ENCODE measurements around the gene RPL7A.

DNA sequence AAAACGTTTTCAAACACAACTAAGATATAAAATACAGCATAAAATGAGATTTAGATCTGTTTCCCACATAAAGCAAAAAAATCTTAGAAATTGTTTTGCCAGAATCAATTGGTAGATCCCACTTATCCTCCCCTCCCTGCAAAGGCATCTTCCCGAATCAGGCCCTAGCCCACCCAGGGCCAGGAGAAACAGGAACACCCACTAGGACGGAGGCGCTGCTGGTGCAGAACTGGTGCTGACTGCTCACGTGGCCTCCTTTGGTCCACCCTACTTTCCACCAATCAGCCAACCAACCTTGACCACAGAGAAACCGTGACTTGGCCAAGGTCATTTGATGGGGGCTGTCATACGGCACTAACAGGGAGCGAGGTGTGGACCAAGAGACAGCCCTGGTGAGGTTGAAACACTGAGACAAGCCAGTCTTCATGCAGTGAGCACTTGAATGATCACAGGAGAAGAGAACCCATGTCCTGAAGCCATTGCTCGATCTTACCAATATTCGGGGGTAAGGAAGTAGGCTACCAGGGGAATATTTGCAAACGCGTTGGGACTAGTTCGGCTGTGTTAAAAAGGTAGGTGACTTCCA is 13.6 kb downstream of the RPL7A start:
- TF ChIP-seq BHLHE40 (IDR thresholded peaks at IDR 0.05; ENCODE audit: borderline replicate concordance), result no peak
- TF ChIP-seq, protein P1, sequence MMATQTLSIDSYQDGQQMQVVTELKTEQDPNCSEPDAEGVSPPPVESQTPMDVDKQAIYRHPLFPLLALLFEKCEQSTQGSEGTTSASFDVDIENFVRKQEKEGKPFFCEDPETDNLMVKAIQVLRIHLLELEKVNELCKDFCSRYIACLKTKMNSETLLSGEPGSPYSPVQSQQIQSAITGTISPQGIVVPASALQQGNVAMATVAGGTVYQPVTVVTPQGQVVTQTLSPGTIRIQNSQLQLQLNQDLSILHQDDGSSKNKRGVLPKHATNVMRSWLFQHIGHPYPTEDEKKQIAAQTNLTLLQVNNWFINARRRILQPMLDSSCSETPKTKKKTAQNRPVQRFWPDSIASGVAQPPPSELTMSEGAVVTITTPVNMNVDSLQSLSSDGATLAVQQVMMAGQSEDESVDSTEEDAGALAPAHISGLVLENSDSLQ (IDR thresholded peaks at IDR 0.05), result no peak
- TF ChIP-seq ELF4 (IDR thresholded peaks at IDR 0.05), result no peak
- TF ChIP-seq L3MBTL2 (conservative IDR thresholded peaks at IDR 0.05), result no peak
- TF ChIP-seq ARNT (IDR thresholded peaks at IDR 0.05), result no peak
- TF ChIP-seq TARDBP (IDR thresholded peaks at IDR 0.05), result no peak
- no peak for TF ChIP-seq SP1 (IDR thresholded peaks at IDR 0.05)
- no peak for TF ChIP-seq ZNF384 (IDR thresholded peaks at IDR 0.05)
- TF ChIP-seq HDGF (IDR thresholded peaks at IDR 0.05; ENCODE audit: borderline replicate concordance), result no peak
- no peak for TF ChIP-seq FOXM1 (IDR thresholded peaks at IDR 0.05; ENCODE audit: borderline replicate concordance)
- no peak for TF ChIP-seq FOXA1 (IDR thresholded peaks at IDR 0.05)
- TF ChIP-seq NFRKB (IDR thresholded peaks at IDR 0.05), result no peak
- TF ChIP-seq FOXK2 (IDR thresholded peaks at IDR 0.05), result no peak
- no peak for TF ChIP-seq SUZ12 (IDR thresholded peaks at IDR 0.05)
